SK-N-SH (cell line): ENCODE measurements around the gene DUSP15.

Experiments used
- ELF1 ChIP-seq: IDR thresholded peaks from 2 replicates; pipeline ENCODE4 v1.4.0; 2012
- EP300 ChIP-seq, 2 experiments: IDR thresholded peaks; 2 replicates each; pipeline versions ENCODE4 v1.4.0 to v1.6.1; 2012; ENCODE audit warnings: borderline replicate concordance in 1 of 2, low read depth in 1 of 2, low read length in 1 of 2
- FOXM1 ChIP-seq: IDR thresholded peaks from 2 replicates; pipeline ENCODE4 v1.4.0; 2012; ENCODE audit warnings: low read depth, mild to moderate bottlenecking
- GABPA ChIP-seq: IDR thresholded peaks from 2 replicates; pipeline ENCODE4 v1.4.0; 2012; ENCODE audit warnings: low read depth, mild to moderate bottlenecking
- IRF3 ChIP-seq: fragments of 150-350 bp; IDR thresholded peaks from 2 replicates; pipeline ENCODE4 v1.6.1; 2016; ENCODE audit warnings: mild to moderate bottlenecking, low read depth, low read length
- PBX3 ChIP-seq: IDR thresholded peaks from 2 replicates; pipeline ENCODE4; 2012
- POLR2AphosphoS5 ChIP-seq: IDR thresholded peaks from 2 replicates; pipeline ENCODE4 v1.6.1; 2012; ENCODE audit warnings: low read depth, low read length
- RXRA ChIP-seq: IDR thresholded peaks from 2 replicates; pipeline ENCODE4 v1.4.0; 2012; ENCODE audit warnings: low read depth, mild to moderate bottlenecking, borderline replicate concordance
- USF1 ChIP-seq: IDR thresholded peaks from 2 replicates; pipeline ENCODE4 v1.4.0; 2012; ENCODE audit warnings: low read depth, borderline replicate concordance
- ZBTB33 ChIP-seq: IDR thresholded peaks from 2 replicates; pipeline ENCODE4 v1.4.0; 2012; ENCODE audit warnings: low read depth, borderline replicate concordance
- TF ChIP-seq, protein P1 (sequence below): fragments of 200-600 bp; sonication (generic); IDR thresholded peaks from 2 replicates; pipeline ENCODE4 v1.6.1; 2017; ENCODE audit warnings: antibody characterized with exemption, mild to moderate bottlenecking, moderate library complexity

DNA sequence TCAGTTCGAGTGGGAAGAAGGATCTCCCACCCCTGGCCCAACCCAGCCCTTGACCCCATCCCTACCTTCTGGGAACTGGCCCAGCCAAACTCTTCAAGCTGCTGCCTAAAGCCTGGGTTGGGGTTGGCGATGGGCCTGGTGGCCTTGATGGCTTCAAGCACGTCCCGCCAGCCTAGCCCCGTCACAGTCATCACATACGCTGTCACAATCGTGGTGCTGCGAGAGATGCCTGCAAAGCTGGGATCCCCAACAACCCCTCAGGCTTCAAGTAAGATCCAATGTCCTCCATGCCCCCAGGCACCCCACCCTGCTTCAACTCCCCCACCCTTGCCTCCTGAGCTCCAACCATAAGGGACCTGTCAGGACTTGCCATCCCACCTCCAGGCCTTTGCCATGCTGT lies 7.8 kb downstream of the DUSP15 start:
- TF ChIP-seq USF1 (no peak), EP300 (IDR thresholded peaks at IDR 0.05; ENCODE audit: borderline replicate concordance in 1 of 2, low read depth in 1 of 2, low read length in 1 of 2) (no peak), FOXM1 (no peak), ZBTB33 (no peak), IRF3 (no peak), PBX3 (no peak), RXRA (no peak), POLR2AphosphoS5 (no peak), ELF1 (no peak), GABPA (no peak)
- TF ChIP-seq, protein P1, sequence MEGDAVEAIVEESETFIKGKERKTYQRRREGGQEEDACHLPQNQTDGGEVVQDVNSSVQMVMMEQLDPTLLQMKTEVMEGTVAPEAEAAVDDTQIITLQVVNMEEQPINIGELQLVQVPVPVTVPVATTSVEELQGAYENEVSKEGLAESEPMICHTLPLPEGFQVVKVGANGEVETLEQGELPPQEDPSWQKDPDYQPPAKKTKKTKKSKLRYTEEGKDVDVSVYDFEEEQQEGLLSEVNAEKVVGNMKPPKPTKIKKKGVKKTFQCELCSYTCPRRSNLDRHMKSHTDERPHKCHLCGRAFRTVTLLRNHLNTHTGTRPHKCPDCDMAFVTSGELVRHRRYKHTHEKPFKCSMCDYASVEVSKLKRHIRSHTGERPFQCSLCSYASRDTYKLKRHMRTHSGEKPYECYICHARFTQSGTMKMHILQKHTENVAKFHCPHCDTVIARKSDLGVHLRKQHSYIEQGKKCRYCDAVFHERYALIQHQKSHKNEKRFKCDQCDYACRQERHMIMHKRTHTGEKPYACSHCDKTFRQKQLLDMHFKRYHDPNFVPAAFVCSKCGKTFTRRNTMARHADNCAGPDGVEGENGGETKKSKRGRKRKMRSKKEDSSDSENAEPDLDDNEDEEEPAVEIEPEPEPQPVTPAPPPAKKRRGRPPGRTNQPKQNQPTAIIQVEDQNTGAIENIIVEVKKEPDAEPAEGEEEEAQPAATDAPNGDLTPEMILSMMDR = no peak
